Testis (tissue), 2 donors: ENCODE data around the gene B3GALT6.

ENCODE experiments used
- POLR2A ChIP-seq: fragments of 450-650 bp; IDR thresholded peaks from one replicate; pipeline ENCODE4 v1.6.1; 2017; ENCODE audit warnings: antibody characterized with exemption, mild to moderate bottlenecking, moderate library complexity
- TF ChIP-seq, protein P1 (sequence below), 3 experiments: fragments of 450-650 bp in 2 of 3; fragments of 200-600 bp in 1 of 3; sonication (generic) in 1 of 3; IDR thresholded peaks; one replicate each; pipeline ENCODE4 v1.5.1; 2016 to 2019; ENCODE audit warnings: antibody characterized with exemption in 3 of 3, mild to moderate bottlenecking in 2 of 3, moderate library complexity in 1 of 3

DNA sequence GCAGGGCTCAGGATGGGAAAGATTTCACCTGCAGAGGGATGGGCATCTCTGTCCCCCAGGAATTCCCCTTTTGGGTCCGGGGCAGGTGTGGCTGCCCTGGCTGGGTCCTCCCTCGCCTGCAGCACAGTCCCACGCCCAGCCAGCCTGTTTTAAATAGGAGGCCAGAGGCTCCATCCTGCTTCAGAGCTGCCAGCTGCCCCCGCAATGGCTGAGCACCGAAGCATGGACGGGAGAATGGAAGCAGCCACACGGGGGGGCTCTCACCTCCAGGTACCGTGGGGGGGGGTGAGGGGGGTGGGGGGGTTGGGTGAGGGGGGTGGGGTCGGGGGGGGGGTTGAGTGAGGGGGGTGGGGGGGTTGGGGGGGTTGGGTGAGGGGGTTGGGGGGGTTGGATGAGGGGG is 51.8 kb downstream of the B3GALT6 start:
- TF ChIP-seq, protein P1, sequence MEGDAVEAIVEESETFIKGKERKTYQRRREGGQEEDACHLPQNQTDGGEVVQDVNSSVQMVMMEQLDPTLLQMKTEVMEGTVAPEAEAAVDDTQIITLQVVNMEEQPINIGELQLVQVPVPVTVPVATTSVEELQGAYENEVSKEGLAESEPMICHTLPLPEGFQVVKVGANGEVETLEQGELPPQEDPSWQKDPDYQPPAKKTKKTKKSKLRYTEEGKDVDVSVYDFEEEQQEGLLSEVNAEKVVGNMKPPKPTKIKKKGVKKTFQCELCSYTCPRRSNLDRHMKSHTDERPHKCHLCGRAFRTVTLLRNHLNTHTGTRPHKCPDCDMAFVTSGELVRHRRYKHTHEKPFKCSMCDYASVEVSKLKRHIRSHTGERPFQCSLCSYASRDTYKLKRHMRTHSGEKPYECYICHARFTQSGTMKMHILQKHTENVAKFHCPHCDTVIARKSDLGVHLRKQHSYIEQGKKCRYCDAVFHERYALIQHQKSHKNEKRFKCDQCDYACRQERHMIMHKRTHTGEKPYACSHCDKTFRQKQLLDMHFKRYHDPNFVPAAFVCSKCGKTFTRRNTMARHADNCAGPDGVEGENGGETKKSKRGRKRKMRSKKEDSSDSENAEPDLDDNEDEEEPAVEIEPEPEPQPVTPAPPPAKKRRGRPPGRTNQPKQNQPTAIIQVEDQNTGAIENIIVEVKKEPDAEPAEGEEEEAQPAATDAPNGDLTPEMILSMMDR (IDR thresholded peaks at IDR 0.05), result no peak
- TF ChIP-seq POLR2A, result no peak
